Endothelial cell of umbilical vein (primary cell): Measurements from ENCODE around the gene TOM1L2. TPM values are rescaled to one million over a fixed set of nuclear protein-coding genes. Genes with fewer than 3 reads are reported as not detected.

ENCODE experiments used
- BruUV-seq: library from RNA; stranded (reverse); fragments of 400-500 nt; replicated peaks from 2 replicates; lab custom pipeline; 2021; lab: Mats Ljungman, UMichigan
- CTCF ChIA-PET: fragments of 300-600, 350-600 bp; sonication (Branson Sonifier 250); formaldehyde crosslinking; loops from one replicate; lab custom pipeline; 2021; ENCODE audit warnings: antibody characterized with exemption, inconsistent platforms; lab: Charles Lee
- POLR2A ChIA-PET: fragments of 300-600, 350-600 bp; sonication (Branson Sonifier 250); formaldehyde crosslinking; loops from one replicate; lab custom pipeline; 2021; ENCODE audit warnings: antibody characterized with exemption, inconsistent platforms; lab: Charles Lee
- DNase-seq: peaks from one replicate; pipeline ENCODE4 v3.0.0-alpha.2; 2011; ENCODE audit warnings: low read depth, low spot score
- FAIRE-seq: peaks from 2 replicates; lab custom pipeline; 2011; peaks lifted over from hg19 to GRCh38; lab: Jason Lieb, UNC
- H2AFZ ChIP-seq: 2 replicates; pipeline ENCODE4 v1.6.0; 2012; ENCODE audit warnings: low read depth, low read length, control low read depth, inconsistent platforms
- H3K27ac ChIP-seq: 2 replicates; pipeline ENCODE4 v1.5.1; 2011; ENCODE audit warnings: low read depth, mild to moderate bottlenecking, control low read depth, low read length, moderate library complexity; ENCODE audit not compliant: insufficient read depth
- H3K27me3 ChIP-seq, 2 experiments: 2 replicates each; pipeline versions ENCODE4 v1.6.0 to v1.6.1; 2011; ENCODE audit warnings: low read length in 2 of 2, mixed read lengths in 1 of 2; ENCODE audit not compliant: control insufficient read depth in 2 of 2, insufficient read depth in 2 of 2
- H3K36me3 ChIP-seq, 2 experiments: 2 replicates in 1 of 2; 3 replicates in 1 of 2; pipeline ENCODE4 v1.5.1; 2011; ENCODE audit warnings: low read length in 2 of 2, mild to moderate bottlenecking in 1 of 2, moderate library complexity in 1 of 2; ENCODE audit not compliant: control insufficient read depth in 2 of 2, insufficient read depth in 2 of 2; ENCODE audit errors: extremely low read depth in 1 of 2
- H3K4me1 ChIP-seq: 3 replicates; pipeline ENCODE4 v1.5.1; 2011; ENCODE audit warnings: mild to moderate bottlenecking, low read length; ENCODE audit not compliant: control insufficient read depth, insufficient read depth; ENCODE audit errors: extremely low read depth
- H3K4me2 ChIP-seq: 2 replicates; pipeline ENCODE4 v1.6.1; 2011; ENCODE audit warnings: low read length, control low read depth, mixed read lengths; ENCODE audit not compliant: insufficient read depth
- H3K4me3 ChIP-seq, 3 experiments: fragments of 200-600 bp in 1 of 3; sonication (generic), shearing (Covaris generic) in 1 of 3; replicated peaks in 1 of 3; 2 replicates each; pipeline ENCODE4 v1.5.1; 2011 to 2016; ENCODE audit warnings: control low read depth in 3 of 3, low read length in 3 of 3, mild to moderate bottlenecking in 2 of 3, inconsistent platforms in 1 of 3, low read depth in 1 of 3, moderate library complexity in 1 of 3; ENCODE audit not compliant: insufficient read depth in 1 of 3
- H3K79me2 ChIP-seq: 2 replicates; pipeline ENCODE4 v1.6.0; 2012; ENCODE audit warnings: low read length, inconsistent platforms; ENCODE audit not compliant: control insufficient read depth, insufficient read depth
- H3K9ac ChIP-seq: replicated peaks from 2 replicates; pipeline ENCODE3; 2011; ENCODE audit warnings: low read length, control low read depth; ENCODE audit not compliant: insufficient read depth; ENCODE audit errors: extremely low read depth
- H3K9me1 ChIP-seq: replicated peaks from 3 replicates; pipeline ENCODE4 v1.6.0; 2011; ENCODE audit warnings: mild to moderate bottlenecking, low read length; ENCODE audit not compliant: control insufficient read depth, insufficient read depth; ENCODE audit errors: extremely low read depth
- H3K9me3 ChIP-seq: replicated peaks from 2 replicates; pipeline ENCODE4 v1.5.1; 2012; ENCODE audit warnings: low read length, inconsistent platforms; ENCODE audit not compliant: control insufficient read depth, insufficient read depth
- H4K20me1 ChIP-seq: replicated peaks from 2 replicates; pipeline ENCODE3; 2011; ENCODE audit warnings: mild to moderate bottlenecking, low read length; ENCODE audit not compliant: control insufficient read depth, insufficient read depth; ENCODE audit errors: extremely low read depth
- EZH2 ChIP-seq: IDR thresholded peaks from 2 replicates; pipeline ENCODE4 v1.6.1; 2012; ENCODE audit warnings: borderline replicate concordance, low read depth, mild to moderate bottlenecking, moderate library complexity, low read length, inconsistent platforms; ENCODE audit not compliant: severe bottlenecking
- FOS ChIP-seq: IDR thresholded peaks from 2 replicates; pipeline ENCODE4 v1.6.1; 2011; ENCODE audit warnings: mild to moderate bottlenecking, low read length, moderate library complexity, borderline replicate concordance; ENCODE audit not compliant: insufficient read depth
- GATA2 ChIP-seq: IDR thresholded peaks from 2 replicates; pipeline ENCODE4 v1.7.0; 2011; ENCODE audit warnings: low read depth, mild to moderate bottlenecking, moderate library complexity, mixed read lengths, low read length; ENCODE audit not compliant: insufficient read length, insufficient read depth
- JUN ChIP-seq: IDR thresholded peaks from 2 replicates; pipeline ENCODE4 v1.6.1; 2011; ENCODE audit warnings: borderline replicate concordance, low read depth; ENCODE audit not compliant: insufficient read length, insufficient read depth
- MYC ChIP-seq: IDR thresholded peaks from one replicate; pipeline ENCODE4 v1.6.1; 2011; ENCODE audit warnings: mild to moderate bottlenecking, low read depth, low read length
- POLR2A ChIP-seq: IDR thresholded peaks from 2 replicates; pipeline ENCODE4 v1.6.1; 2012; ENCODE audit warnings: low read depth, mild to moderate bottlenecking, control low read depth, low read length
- POLR2AphosphoS5 ChIP-seq: IDR thresholded peaks from 2 replicates; pipeline ENCODE4 v1.6.1; 2012; ENCODE audit warnings: low read depth, mild to moderate bottlenecking, control low read depth, low read length, moderate library complexity; ENCODE audit not compliant: insufficient read depth
- dilution Hi-C: fragments of 300-500 bp; cut with MboI; formaldehyde crosslinking; loops from one replicate; pipeline ENCODE4 v1.15.0; 2019; ENCODE audit warnings: low sequenced_read_pairs; ENCODE audit not compliant: extremely low pct_ligation_motif_present
- intact Hi-C: fragments of 100-400 bp; cut with micrococcal nuclease; formaldehyde crosslinking; loops from one replicate; pipeline ENCODE4 v1.10.0; 2022
- polyA plus RNA-seq, 4 experiments: library from polyadenylated mRNA; depleted of rRNA in 3 of 4; stranded (reverse) in 3 of 4; unstranded in 1 of 4; fragments of >200 nt; gene quantifications; 2 replicates each; pipeline versions ENCODE4 v1.2.1 to v1.2.3, GENCODE V29; 2011 to 2012; ENCODE audit warnings: missing spikeins in 1 of 4
- total RNA-seq: library from RNA; stranded (reverse); gene quantifications from 2 replicates; pipeline ENCODE4 v1.2.3, GENCODE V29; 2021
- TF ChIP-seq, protein P1 (sequence below), 2 donors: IDR thresholded peaks; 1 replicate in 1 of 2; 2 replicates in 1 of 2; pipeline ENCODE4 v1.5.1; 2011; ENCODE audit warnings: low read length in 2 of 2, mild to moderate bottlenecking in 2 of 2, moderate library complexity in 2 of 2, control low read depth in 1 of 2, inconsistent platforms in 1 of 2, low read depth in 1 of 2; ENCODE audit not compliant: insufficient read depth in 1 of 2; ENCODE audit errors: extremely low read depth in 1 of 2
- TF ChIP-seq, protein P2 (sequence below): IDR thresholded peaks from 2 replicates; pipeline ENCODE4 v1.6.1; 2011; ENCODE audit not compliant: insufficient read depth, insufficient read length

The TOM1L2 gene
- total and polyA plus RNA-seq, 2 donors (not counting 3 experiments of a cell fraction or from before 2014, with no cell fraction given), result 31.7 to 37.6 TPM

DNA sequence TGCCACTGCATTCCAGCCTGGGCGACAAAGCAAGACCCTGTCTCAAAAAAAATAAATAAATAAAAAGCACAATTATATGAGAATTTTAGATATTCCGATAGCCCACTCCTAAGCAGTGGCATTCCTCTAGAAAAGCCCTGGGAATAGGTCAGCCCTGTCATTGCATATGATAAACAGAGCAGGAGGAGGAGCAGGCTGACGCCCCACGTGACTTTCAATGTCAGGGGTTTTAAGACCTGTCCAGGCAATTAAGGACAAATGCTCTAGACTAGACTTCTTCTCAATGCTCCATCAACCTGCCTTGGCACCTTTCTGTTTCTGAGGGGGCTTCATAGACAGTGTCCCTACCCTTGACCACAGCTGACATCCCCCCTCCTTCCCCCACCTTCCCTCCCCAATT is 7.5 kb downstream of the TOM1L2 start:
- Histone ChIP-seq H3K9me1 (no peaks in the 10 kb centered on the region), H2AFZ (no peak overlapping the region), H3K36me3 (no peaks in the 10 kb centered on the region), H3K4me1 (peaks cover 1% of the 10 kb centered on the region), H3K79me2 (peaks cover 11% of the 10 kb centered on the region), H3K27ac (no peak overlapping the region), H3K9me3 (no peaks in the 10 kb centered on the region), H3K9ac (no peak overlapping the region), H3K27me3 (no peaks in the 10 kb centered on the region), H3K4me3 (no peak overlapping the region), H4K20me1 (peaks cover 3% of the 10 kb centered on the region), H3K4me2 (no peak overlapping the region)
- POLR2A ChIA-PET, result no interaction called here
- dilution Hi-C loops (no loop called here), intact Hi-C loops (no loop called here)
- FAIRE-seq (no peak), DNase-seq (no peak)
- TF ChIP-seq GATA2, result no peak
- no peak for TF ChIP-seq POLR2A
- no peak for TF ChIP-seq FOS
- TF ChIP-seq, protein P1, sequence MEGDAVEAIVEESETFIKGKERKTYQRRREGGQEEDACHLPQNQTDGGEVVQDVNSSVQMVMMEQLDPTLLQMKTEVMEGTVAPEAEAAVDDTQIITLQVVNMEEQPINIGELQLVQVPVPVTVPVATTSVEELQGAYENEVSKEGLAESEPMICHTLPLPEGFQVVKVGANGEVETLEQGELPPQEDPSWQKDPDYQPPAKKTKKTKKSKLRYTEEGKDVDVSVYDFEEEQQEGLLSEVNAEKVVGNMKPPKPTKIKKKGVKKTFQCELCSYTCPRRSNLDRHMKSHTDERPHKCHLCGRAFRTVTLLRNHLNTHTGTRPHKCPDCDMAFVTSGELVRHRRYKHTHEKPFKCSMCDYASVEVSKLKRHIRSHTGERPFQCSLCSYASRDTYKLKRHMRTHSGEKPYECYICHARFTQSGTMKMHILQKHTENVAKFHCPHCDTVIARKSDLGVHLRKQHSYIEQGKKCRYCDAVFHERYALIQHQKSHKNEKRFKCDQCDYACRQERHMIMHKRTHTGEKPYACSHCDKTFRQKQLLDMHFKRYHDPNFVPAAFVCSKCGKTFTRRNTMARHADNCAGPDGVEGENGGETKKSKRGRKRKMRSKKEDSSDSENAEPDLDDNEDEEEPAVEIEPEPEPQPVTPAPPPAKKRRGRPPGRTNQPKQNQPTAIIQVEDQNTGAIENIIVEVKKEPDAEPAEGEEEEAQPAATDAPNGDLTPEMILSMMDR (IDR thresholded peaks at IDR 0.05; ENCODE audit: extremely low read depth in 1 of 2, insufficient read depth in 1 of 2, low read depth in 1 of 2, low read length in 2 of 2), result no peak
- TF ChIP-seq JUN, result no peak
- no peak for TF ChIP-seq EZH2
- no peak for TF ChIP-seq POLR2AphosphoS5
- TF ChIP-seq, protein P2, sequence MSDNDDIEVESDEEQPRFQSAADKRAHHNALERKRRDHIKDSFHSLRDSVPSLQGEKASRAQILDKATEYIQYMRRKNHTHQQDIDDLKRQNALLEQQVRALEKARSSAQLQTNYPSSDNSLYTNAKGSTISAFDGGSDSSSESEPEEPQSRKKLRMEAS, result no peak
- TF ChIP-seq MYC, result no peak
- CTCF ChIA-PET, result no interaction called here
- BruUV-seq, result no TSS peak
